A549 (cell line): ENCODE results near the gene RNF213. TPM values are rescaled to one million over a fixed set of nuclear protein-coding genes. Genes with fewer than 3 reads are reported as not detected.

Experiments
- ATAC-seq, 2 experiments: fragments of 200-7000 bp in 1 of 2; fragments of >200 bp in 1 of 2; cut with Nextera tagmentation in 1 of 2; cut with Tn5 transposase in 1 of 2; 3 replicates each; pipeline versions ENCODE4 v1.8.0 to v1.9.1; 2018 to 2020; ENCODE audit warnings: mild to moderate bottlenecking in 1 of 2, moderate library complexity in 1 of 2
- CTCF ChIA-PET: fragments of 300-600 bp; sonication (Branson Sonifier 250); formaldehyde crosslinking; extraction: SDS; loops from one replicate; lab custom pipeline; 2021; ENCODE audit warnings: antibody characterized with exemption, inconsistent platforms; lab: Yijun Ruan, JAX
- POLR2A ChIA-PET: fragments of 350-600 bp; formaldehyde crosslinking; extraction: SDS; loops from one replicate; lab custom pipeline; 2021; ENCODE audit warnings: antibody characterized with exemption, inconsistent platforms; lab: Yijun Ruan, JAX
- DNase-seq, 2 experiments: peaks; one replicate each; pipeline versions ENCODE4 v3.0.0 to v3.0.0-alpha.2; 2011 to 2016; ENCODE audit warnings: low read depth in 1 of 2, low spot score in 1 of 2
- FAIRE-seq: peaks from 2 replicates; lab custom pipeline; 2011; peaks lifted over from hg19 to GRCh38; lab: Jason Lieb, UNC
- H3K27ac ChIP-seq, 2 experiments: fragments of >200 bp; sonication (Bioruptor Twin); formaldehyde crosslinking; 3 replicates each; pipeline ENCODE4 v1.5.1; 2016 to 2017
- H3K4me1 ChIP-seq: fragments of >200 bp; sonication (Bioruptor Twin); formaldehyde crosslinking; 3 replicates; pipeline ENCODE4 v1.6.1; 2016
- H3K4me2 ChIP-seq: fragments of >200 bp; sonication (Bioruptor Twin); formaldehyde crosslinking; 3 replicates; pipeline ENCODE4 v1.6.1; 2016
- H3K4me3 ChIP-seq: fragments of >200 bp; sonication (Bioruptor Twin); formaldehyde crosslinking; 3 replicates; pipeline ENCODE4 v1.5.1; 2016
- H3K9me3 ChIP-seq: fragments of >200 bp; sonication (Bioruptor Twin); formaldehyde crosslinking; 3 replicates; pipeline ENCODE4 v1.6.1; 2016
- ATOH8 ChIP-seq: fragments of 250-450 bp; sonication (Bioruptor Pico); IDR thresholded peaks from 2 replicates; pipeline ENCODE4 v1.5.0; 2020; ENCODE audit warnings: low read depth, mild to moderate bottlenecking, moderate library complexity
- BCL3 ChIP-seq: fragments of >200 bp; sonication (Bioruptor Twin); formaldehyde crosslinking; IDR thresholded peaks from 3 replicates; pipeline ENCODE4 v1.6.1; 2016
- CBX2 ChIP-seq: fragments of 200-600 bp; sonication (generic); IDR thresholded peaks from 2 replicates; pipeline ENCODE4 v1.6.1; 2016; ENCODE audit warnings: low read depth, mild to moderate bottlenecking, borderline replicate concordance
- EHF ChIP-seq: fragments of 250-450 bp; sonication (Bioruptor Pico); IDR thresholded peaks from 2 replicates; pipeline ENCODE4 v1.5.0; 2020; ENCODE audit warnings: mild to moderate bottlenecking
- ELK1 ChIP-seq: fragments of 150-350 bp; IDR thresholded peaks from 2 replicates; pipeline ENCODE4 v1.6.1; 2014; ENCODE audit warnings: low read depth, mild to moderate bottlenecking, low read length
- EP300 ChIP-seq, 2 experiments: fragments of >200 bp; sonication (Bioruptor Twin); formaldehyde crosslinking; IDR thresholded peaks; 2 replicates in 1 of 2; 3 replicates in 1 of 2; pipeline ENCODE4 v1.6.1; 2016 to 2017
- ESRRA ChIP-seq: fragments of 150-350 bp; IDR thresholded peaks from 2 replicates; pipeline ENCODE4 v1.6.1; 2014; ENCODE audit warnings: mild to moderate bottlenecking, low read length, borderline replicate concordance
- HDAC2 ChIP-seq: fragments of 200-600 bp; sonication (generic); IDR thresholded peaks from 2 replicates; pipeline ENCODE4 v1.6.1; 2016
- HMGXB4 ChIP-seq: fragments of 250-450 bp; sonication (Bioruptor Pico); IDR thresholded peaks from 2 replicates; pipeline ENCODE4 v1.5.0; 2021; ENCODE audit warnings: mild to moderate bottlenecking, moderate library complexity, borderline replicate concordance
- HOXA7 ChIP-seq: fragments of 250-450 bp; sonication (Bioruptor Pico); IDR thresholded peaks from 2 replicates; pipeline ENCODE4 v1.5.0; 2020; ENCODE audit warnings: mild to moderate bottlenecking, moderate library complexity
- HOXB13 ChIP-seq: fragments of 250-450 bp; sonication (Bioruptor Pico); IDR thresholded peaks from 2 replicates; pipeline ENCODE4 v1.5.0; 2020; ENCODE audit warnings: low read depth, mild to moderate bottlenecking, moderate library complexity
- HOXB5 ChIP-seq: fragments of 250-450 bp; sonication (Bioruptor Pico); IDR thresholded peaks from 2 replicates; pipeline ENCODE4 v1.5.0; 2020; ENCODE audit warnings: mild to moderate bottlenecking, moderate library complexity
- KDM1A ChIP-seq: fragments of 200-600 bp; sonication (generic); IDR thresholded peaks from 2 replicates; pipeline ENCODE4 v1.6.1; 2016; ENCODE audit warnings: low read depth, mild to moderate bottlenecking
- MAX ChIP-seq: IDR thresholded peaks from 2 replicates; pipeline ENCODE4 v1.6.1; 2012
- NFE2L2 ChIP-seq: fragments of 150-350 bp; conservative IDR thresholded peaks from 2 replicates; pipeline ENCODE4 v1.6.1; 2014; ENCODE audit warnings: low read length
- NR3C1 ChIP-seq: fragments of >200 bp; sonication (Bioruptor Twin); formaldehyde crosslinking; IDR thresholded peaks from 3 replicates; pipeline ENCODE4 v1.6.1; 2017
- PHF8 ChIP-seq: fragments of 200-600 bp; sonication (generic); IDR thresholded peaks from 2 replicates; pipeline ENCODE4 v1.6.1; 2016; ENCODE audit warnings: low read depth, mild to moderate bottlenecking, antibody characterized with exemption, moderate library complexity, borderline replicate concordance
- POLR2A ChIP-seq: IDR thresholded peaks from 2 replicates; pipeline ENCODE4 v1.6.1; 2012; ENCODE audit warnings: mild to moderate bottlenecking, low read length
- RARB ChIP-seq: fragments of 250-450 bp; sonication (Bioruptor Pico); IDR thresholded peaks from 2 replicates; pipeline ENCODE4 v1.8.0; 2021; ENCODE audit warnings: mild to moderate bottlenecking, moderate library complexity
- RCOR1 ChIP-seq: fragments of 150-350 bp; IDR thresholded peaks from 2 replicates; pipeline ENCODE4 v1.6.1; 2014; ENCODE audit warnings: antibody characterized with exemption, low read length, low read depth
- RFX5 ChIP-seq: fragments of 450-650 bp; IDR thresholded peaks from 2 replicates; pipeline ENCODE4 v1.7.1; 2014; ENCODE audit warnings: antibody characterized with exemption, mild to moderate bottlenecking, moderate library complexity
- SREBF2 ChIP-seq: fragments of 450-650 bp; IDR thresholded peaks from 2 replicates; pipeline ENCODE4 v1.6.1; 2014; ENCODE audit warnings: mild to moderate bottlenecking, moderate library complexity
- TFCP2L1 ChIP-seq: fragments of 250-450 bp; sonication (Bioruptor Pico); IDR thresholded peaks from 2 replicates; pipeline ENCODE4 v1.5.0; 2021; ENCODE audit warnings: mild to moderate bottlenecking
- TP53 ChIP-seq: fragments of 250-450 bp; sonication (Bioruptor Pico); IDR thresholded peaks from 2 replicates; pipeline ENCODE4 v1.5.0; 2021; ENCODE audit warnings: mild to moderate bottlenecking, moderate library complexity
- ZC3H11A ChIP-seq: fragments of 450-650 bp; IDR thresholded peaks from 2 replicates; pipeline ENCODE4 v1.6.1; 2014; ENCODE audit warnings: antibody characterized with exemption, mild to moderate bottlenecking
- ZFP36 ChIP-seq: fragments of 450-650 bp; IDR thresholded peaks from 2 replicates; pipeline ENCODE4 v1.6.1; 2014; ENCODE audit warnings: borderline replicate concordance; ENCODE audit not compliant: partially characterized antibody
- ZNF302 ChIP-seq: fragments of 250-450 bp; sonication (Bioruptor Pico); IDR thresholded peaks from 2 replicates; pipeline ENCODE4 v1.9.0; 2021; ENCODE audit warnings: inconsistent platforms, mild to moderate bottlenecking, moderate library complexity
- WGBS: methylation state at CpG from one replicate; pipeline ENCODE4 v1.1.6; 2017; ENCODE audit errors: missing lambda C conversion rate; 5-methylcytosine and 5-hydroxymethylcytosine counted together
- polyA plus RNA-seq, 4 experiments: library from polyadenylated mRNA; depleted of rRNA in 3 of 4; stranded (reverse); fragments of >200 nt; fragmentation: RNase III in 1 of 4; extraction: RNeasy Plus Mini Kit Qiagen cat#74134 plus additional on column Dnase treatment in 1 of 4; gene quantifications; 2 replicates in 3 of 4; 3 replicates in 1 of 4; pipeline ENCODE4 v1.2.3, GENCODE V29; 2011 to 2017

RNF213 gene
- polyA plus RNA-seq, 2 of the 4 experiments (the other 2 are of a cell fraction) = 59.1 to 127 TPM

DNA sequence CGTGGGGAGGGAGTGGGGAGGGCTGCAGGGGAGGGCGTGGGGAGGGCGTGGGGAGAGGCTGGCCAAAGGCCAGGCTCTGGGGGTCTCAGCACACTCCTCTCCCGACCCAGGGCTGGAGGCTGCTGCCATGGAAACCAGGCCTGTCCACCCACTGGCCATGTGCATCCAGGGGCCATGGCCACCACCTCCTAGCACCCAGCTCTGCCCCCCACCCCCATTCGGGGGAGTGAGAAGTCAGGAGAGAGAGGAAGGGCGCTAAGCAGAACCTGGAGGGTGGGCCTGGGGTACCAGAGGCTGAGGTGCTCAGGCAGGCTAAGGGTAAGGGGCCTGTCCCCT lies 184.0 kb downstream of the RNF213 start:
- peaks cover 6% of the 10 kb centered on the region; the same call in 1 of the 3 replicates for H3K4me1 ChIP-seq
- ChIA-PET CTCF (interaction anchor here (0.9 to 1.4 kb wide), 3 partner anchors 10 to 18 kb away, joined by 3 to 5 read pairs (median 4); no protein-coding TSS in a partner anchor), POLR2A (no interaction called here)
- no peak for FAIRE-seq
- no peak overlapping the region for H3K27ac ChIP-seq
- TF ChIP-seq HOXB13 (CRISPR knock-in tag) = no peak
- no peak for TF ChIP-seq ESRRA
- TF ChIP-seq BCL3 = no peak
- no peak for TF ChIP-seq ATOH8 (CRISPR knock-in tag)
- TF ChIP-seq HOXB5 (CRISPR knock-in tag) = no peak
- TF ChIP-seq HOXA7 (CRISPR knock-in tag) = no peak
- TF ChIP-seq RCOR1 = no peak
- TF ChIP-seq SREBF2 = no peak
- no peak for TF ChIP-seq ZC3H11A
- TF ChIP-seq EP300 (IDR thresholded peaks at IDR 0.05) = no peak
- no peak for TF ChIP-seq PHF8
- no peak for TF ChIP-seq HMGXB4 (CRISPR knock-in tag)
- TF ChIP-seq HDAC2 = no peak
- TF ChIP-seq RFX5 = no peak
- TF ChIP-seq MAX = no peak
- H3K4me3 ChIP-seq = no peak overlapping the region
- no peak for DNase-seq
- H3K4me2 ChIP-seq = no peak overlapping the region
- 48% methylated on average over 3 of the region's 6 CpGs for WGBS
- no peak for ATAC-seq
- H3K9me3 ChIP-seq = no peaks in the 10 kb centered on the region

GRCh38 chr17:80445007-80445725 lies 184.5 kb downstream of the RNF213 start:
- H3K27ac ChIP-seq = no peak overlapping the region
- POLR2A ChIA-PET = interaction anchor here (1.8 kb wide), 1 partner anchor 10 kb away, joined by 10 read pairs; no protein-coding TSS in a partner anchor
- peak in 1 of 2 experiments; percentile 9; a peak in 2 of 6 replicates for ATAC-seq

More at GRCh38 chr17:80445007-80445725, 184.5 kb downstream of the RNF213 start:
- Histone ChIP-seq H3K9me3 (no peaks in the 10 kb centered on the region), H3K4me1 (peaks cover 6% of the 10 kb centered on the region; the same call in 1 of the 3 replicates)
- FAIRE-seq = no peak
- TF ChIP-seq TFCP2L1 = no peak
- TF ChIP-seq ZNF302 (CRISPR knock-in tag) = no peak
- TF ChIP-seq HOXB5 (CRISPR knock-in tag) = no peak
- no peak for TF ChIP-seq HOXB13 (CRISPR knock-in tag)
- no peak for TF ChIP-seq TP53 (CRISPR knock-in tag)
- no peak for TF ChIP-seq ELK1
- TF ChIP-seq ZFP36 = no peak
- TF ChIP-seq CBX2 = no peak
- no peak for TF ChIP-seq SREBF2
- no peak for TF ChIP-seq HMGXB4 (CRISPR knock-in tag)
- TF ChIP-seq PHF8 = no peak
- no peak for TF ChIP-seq NFE2L2
- TF ChIP-seq NR3C1 = no peak
- TF ChIP-seq RARB (CRISPR knock-in tag) = no peak
- no peak for TF ChIP-seq BCL3
- no peak for TF ChIP-seq EHF (CRISPR knock-in tag)
- TF ChIP-seq ATOH8 (CRISPR knock-in tag) = no peak
- no peak for TF ChIP-seq POLR2A
- no peak for TF ChIP-seq KDM1A
- TF ChIP-seq, all 56 proteins: peak for 0
- WGBS = 34% methylated on average over 4 of the region's 26 CpGs
- Histone ChIP-seq H3K4me2 (no peak overlapping the region), H3K4me3 (no peak overlapping the region)
- no peak for DNase-seq
- CTCF ChIA-PET = interaction anchor here (0.6 to 1.4 kb wide), 5 partner anchors 10 to 536 kb away, joined by 3 to 5 read pairs (median 4); no protein-coding TSS in a partner anchor
